NOMO-1 treated with dmso at 0.1 percent for 144 hours (cell line): ENCODE measurements around the gene BOC.

Source experiments
- DNase-seq: peaks from one replicate; lab custom pipeline; 2025; ENCODE audit not compliant: unreplicated experiment; lab: John Stamatoyannopoulos, UW

Gene BOC

DNA sequence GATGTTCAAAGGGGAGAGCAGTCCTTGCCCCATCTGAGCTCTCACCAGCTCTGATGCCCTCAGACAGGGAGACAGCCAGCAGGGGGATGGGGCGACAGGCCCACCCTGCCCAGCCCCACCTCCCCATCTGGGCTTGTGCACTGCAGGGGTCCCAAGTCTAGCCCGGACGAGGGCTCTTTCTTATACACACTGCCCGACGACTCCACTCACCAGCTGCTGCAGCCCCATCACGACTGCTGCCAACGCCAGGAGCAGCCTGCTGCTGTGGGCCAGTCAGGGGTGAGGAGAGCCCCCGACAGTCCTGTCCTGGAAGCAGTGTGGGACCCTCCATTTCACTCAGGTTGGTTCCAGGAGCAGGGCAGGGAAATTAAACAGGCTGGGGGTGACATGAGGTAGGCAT, 73.9 kb downstream of the BOC start:
- no peak for DNase-seq

DNA sequence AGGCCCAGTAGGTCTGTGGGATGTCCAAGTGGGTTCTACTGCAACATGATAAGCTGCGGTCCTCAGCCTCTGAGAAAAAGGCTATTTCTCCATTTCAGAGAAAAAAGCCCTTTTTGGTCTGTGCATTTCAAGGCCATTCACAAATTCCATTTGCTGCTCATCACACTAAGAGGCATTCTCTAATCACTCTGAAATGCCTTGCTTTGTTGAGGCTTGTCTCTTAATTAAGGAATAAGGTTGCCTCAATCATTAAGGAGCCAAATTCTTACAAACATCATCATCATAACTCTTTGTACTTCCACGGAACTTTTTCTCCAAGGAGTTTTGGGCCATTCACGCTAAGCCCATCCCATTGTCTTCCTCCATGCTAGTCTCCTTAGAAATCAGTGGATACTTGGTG, 74.4 kb downstream of the BOC start:
- no peak for DNase-seq

DNA sequence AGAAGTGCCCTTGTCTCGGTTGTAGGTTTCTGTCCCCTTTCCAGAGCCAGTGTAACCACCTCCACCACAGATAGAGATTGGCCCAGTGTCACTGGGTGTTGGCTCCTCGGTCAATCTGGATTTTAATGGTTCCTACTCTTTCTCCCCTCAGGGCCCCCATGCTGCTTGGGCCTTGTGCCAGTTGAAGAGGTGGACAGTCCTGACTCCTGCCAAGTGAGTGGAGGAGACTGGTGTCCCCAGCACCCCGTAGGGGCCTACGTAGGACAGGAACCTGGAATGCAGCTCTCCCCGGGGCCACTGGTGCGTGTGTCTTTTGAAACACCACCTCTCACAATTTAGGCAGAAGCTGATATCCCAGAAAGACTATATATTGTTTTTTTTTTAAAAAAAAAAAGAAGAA, 75.2 kb downstream of the BOC start:
- no peak for DNase-seq

DNA sequence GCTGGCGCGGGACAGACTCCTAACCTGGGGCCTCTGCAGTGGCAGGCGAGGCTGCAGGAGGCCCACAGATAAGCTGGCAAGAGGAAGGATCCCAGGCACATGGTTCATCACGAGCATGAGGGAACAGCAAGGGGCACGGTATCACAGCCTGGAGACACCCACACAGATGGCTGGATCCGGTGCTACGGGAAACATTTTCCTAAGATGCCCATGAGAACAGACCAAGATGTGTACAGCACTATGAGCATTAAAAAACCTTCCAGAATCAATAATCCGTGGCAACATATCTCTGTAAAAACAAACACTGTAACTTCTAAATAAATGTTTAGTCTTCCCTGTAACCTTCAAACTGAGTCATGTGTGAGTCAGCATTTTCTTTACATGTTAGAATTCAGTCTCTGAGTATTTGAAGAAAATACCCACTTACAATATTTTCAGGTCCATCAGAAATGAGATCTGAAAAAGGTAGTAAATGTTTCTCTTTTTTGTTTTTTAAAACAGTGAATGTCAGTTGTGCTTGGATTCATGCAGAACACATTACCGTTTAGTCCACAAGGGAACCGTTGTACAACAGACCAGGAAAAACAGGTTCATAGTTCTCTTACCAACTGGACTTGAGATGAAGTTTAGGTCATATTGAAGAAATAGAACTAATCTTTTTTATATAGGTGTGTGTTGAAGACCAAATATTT, 75.9 kb downstream of the BOC start:
- DNase-seq: no peak

DNA sequence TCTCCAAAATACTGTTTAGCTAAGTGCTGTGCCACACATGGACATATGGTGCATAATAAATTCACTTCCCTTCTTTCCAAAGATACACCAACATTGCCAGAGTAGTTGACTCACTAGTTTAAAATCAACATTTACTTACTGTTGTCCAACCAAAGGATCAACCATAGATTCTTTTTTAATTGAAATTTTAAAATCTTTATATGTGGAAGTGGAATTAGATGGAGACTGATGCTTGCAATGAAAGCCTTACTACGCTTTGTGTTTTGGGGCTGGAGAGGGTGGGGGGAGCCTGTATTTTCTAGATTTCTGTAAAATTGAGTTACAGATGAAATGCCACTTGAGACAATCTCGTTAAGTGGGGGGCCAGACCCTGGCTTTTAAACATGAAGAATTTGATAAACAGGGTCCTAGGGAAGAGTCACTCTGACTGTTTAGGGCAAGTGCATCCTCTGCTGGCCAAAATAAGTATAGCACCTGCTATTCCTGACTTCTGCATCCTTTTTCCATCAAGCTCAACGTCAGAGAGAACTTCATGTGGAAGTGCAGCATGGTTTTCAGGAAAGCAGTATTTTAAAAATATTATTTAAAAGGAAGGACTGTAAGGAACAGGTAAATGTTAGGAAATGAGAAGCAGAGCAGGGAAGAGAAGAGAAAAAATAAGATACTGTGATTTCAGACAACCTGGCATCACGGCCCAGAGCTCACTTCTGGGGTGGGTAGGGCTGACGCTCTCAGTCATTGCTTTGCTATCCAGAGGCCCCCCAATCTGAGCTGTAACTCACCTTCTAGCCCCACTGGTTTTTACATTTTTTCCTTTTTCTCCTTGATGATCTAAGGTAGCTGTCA, 76.7 kb downstream of the BOC start:
- DNase-seq: peak; percentile 3

DNA sequence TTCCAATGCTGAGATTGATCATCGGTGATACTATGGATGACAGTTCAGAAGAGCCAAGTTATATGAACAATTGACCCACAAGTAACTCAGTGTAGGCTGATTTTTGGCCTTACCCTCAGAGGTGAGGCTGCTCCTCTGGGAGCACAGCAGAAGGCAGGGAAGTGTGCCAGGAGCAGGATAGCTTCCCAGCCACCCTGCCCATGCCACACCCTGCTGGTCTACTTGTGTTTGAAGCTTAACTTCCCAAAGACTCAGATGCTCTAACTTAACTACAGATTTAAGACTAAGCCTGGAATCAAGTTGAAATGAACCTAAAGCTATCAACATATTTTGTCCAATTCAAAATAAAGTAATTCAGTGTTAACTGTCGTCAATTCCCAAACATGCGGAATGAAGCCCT, 77.5 kb downstream of the BOC start:
- no peak for DNase-seq

DNA sequence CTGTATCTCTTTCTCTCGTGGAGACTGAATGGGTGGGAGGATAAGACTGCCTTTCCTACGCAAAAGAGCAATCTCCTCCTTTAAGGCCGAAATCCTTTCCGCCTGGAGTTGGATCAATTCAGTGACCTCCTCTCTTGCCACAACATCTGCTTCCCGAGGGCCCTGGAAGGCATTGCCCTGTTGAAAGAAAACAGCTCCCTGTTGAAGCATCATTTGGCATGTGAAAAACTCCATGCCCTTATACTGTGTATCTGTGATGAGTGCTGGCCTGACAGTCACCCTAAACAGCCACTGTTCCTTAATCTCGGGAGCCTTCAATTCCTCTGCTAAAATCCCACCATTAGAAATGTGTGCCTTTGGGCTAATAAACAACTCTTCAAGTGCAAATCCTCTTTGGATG, 80.2 kb downstream of the BOC start:
- no peak for DNase-seq

DNA sequence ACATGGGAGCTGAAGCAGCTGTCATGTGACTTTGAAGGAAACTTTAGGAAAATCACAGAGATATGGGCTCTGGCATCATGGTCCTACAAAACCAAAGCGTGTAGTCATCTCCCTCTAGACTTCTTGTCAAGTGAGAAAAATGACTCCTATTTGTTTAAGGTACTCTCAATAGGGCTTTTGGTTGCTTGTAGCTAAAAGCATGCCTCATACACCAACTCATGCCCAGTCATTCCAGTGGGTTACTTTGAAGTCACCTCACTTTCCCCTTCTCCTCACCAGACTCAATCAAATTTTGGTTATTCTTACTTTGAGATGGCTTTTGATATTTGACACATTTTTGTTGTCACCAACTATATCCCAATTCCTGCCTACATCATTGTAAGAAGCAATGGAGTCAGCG, 81.6 kb downstream of the BOC start:
- no peak for DNase-seq

DNA sequence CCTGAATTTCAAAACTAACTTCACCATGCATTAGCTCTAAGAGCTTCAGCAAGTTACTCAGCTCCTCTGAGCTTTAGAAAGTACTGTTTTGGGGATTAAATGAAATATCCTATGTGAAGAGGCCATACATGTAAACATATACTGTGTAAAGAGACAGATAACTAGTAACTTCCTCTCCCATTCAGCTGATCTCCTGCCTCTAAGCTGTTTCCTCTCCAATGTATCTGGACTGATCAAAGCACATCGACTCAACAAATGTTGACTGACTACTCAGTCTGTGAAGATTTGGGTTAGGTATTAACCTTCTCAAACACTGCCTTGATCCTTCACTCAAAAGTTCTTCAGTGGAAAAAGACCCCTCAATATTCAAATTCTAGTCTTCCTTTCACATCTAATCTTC, 82.0 kb downstream of the BOC start:
- no peak for DNase-seq

DNA sequence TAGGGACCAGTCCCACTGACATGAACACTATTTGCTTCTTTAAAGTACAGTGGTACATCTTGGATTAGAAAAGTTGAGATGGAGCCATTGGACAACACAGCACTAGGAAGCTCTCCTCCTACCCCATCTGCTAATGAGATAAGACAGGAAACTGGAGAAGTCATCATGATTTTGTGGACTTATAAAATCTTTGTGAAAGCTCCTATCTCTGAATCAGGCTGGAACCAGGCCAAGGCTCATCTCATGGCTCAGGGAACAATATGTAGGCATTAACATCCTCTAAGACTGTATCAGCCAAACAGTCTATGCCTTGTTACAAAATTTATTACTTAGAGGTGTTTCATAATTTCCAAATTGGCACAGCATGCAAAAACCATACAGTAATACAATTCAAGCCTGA, 84.1 kb downstream of the BOC start:
- DNase-seq: no peak

DNA sequence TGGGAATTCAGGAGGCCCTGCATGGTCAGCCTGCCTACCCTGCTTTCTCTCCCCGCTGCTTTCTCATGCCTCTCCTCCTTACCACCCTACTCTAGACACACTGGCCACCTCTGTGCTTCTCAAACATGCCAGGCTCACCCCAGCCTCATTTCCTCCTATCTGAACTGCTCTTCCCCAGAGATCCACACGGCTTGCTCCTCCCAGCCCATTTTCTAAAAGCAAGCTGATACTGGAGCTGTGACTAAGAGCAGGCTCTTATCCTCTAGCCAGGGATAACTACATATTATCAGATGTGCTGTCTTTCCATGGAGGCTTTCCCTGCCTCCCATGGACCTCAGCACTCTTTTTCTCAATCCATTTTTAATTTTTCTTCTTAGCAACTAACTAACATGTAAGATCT, 85.9 kb downstream of the BOC start:
- no peak for DNase-seq

DNA sequence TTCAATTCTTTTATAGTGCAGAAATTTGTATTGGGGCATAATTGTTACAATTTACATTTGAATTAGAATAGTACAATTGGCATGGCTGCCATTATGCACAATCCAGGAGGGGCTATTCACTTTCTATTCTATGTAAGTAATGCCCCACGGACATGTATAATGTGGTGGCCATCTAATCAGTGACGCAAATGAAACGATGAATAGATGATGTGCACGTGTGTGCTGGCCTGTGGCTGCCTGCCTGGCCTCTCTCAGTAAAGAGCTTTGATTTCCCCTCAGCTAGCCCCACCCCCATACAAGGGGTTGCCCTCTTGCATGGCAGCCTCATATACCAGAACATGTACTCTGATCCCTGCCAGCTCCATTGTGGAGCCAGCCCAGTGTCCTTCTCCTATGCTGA, 86.5 kb downstream of the BOC start:
- DNase-seq: no peak

DNA sequence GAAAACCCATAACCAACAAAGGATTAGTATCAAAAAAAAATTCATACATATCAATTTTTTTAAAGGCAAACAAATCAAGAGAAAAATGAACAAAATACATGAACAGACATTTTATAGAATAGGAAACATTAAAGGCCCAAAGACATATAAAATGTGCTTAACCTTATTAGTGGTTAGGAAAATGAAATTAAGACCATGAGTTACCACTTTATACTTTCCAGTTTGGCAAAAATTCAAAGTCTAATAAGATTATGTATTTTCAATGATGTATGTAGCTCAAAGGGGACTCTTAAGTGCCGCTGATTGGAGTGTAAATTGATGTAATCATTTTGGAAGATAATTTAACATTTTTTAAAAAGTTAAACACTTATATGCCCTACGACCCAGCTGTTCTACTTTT, 89.2 kb downstream of the BOC start:
- DNase-seq: no peak

DNA sequence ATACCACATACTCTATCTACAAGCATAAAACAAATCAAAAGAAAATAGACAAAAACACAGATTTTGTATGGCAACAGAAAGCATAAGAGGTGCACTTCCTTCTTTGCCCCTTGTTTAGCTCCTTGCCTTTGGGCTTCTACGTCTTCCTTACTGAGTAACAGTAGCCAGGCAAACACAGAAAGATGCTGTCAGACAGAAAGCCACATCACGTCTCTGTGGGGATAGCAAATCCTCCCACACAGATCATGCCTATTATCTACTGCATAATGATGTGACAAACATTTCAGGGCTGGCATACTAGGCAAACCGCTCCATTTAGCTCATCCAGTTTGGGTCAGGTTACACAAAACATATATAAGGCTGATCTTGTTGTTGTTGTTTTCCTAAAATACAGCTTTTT, 92.7 kb downstream of the BOC start:
- DNase-seq: no peak

DNA sequence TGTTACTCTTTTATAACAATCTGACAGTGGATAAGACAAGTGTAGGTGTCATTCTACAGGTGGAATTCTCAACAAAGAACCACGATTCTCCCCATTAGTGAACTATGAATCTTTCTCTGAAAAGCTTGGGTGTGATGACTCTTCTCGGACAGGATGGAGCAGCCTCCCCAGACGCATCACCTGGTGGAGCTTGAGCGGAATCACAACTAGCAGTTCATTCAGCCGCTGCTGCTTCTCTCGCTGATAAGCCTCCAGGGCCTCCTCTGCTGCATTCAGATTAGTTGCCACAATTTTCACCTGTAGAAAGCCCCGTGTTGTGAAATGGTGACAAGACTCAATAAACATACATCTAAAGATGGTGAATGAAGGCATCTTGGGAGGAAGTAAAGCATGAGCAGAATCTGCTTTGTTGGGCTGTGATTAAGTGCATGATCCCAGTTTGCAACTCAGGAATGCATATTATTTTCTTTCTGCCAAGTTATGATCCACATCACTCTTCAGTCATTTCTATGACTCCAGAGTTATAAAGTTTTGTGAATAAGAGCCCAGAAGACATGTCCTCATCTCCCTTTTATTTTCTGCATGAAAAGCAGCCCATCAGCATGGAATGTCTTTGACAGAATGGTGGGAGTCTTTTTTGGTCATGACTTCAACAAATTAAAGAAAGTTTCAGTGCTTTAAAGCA, 93.6 kb downstream of the BOC start:
- no peak for DNase-seq

DNA sequence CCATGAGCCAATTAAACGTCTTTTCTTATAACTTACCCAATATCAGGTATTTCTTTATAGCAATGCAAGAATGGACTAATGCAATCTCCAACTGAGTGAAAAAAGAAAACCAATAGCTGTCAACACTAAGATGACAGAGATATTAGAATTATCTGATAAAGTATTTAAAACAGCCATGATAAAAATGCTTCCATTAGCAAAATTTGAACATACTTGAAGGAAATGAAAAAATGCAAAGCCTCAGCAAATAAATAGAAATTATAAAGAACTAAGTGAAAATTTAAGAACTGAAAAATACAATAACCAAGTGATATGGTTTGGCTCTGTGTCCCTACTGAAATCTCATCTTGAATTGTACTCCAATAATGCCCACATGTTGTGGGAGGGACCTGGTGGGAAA, 99.6 kb downstream of the BOC start:
- no peak for DNase-seq

DNA sequence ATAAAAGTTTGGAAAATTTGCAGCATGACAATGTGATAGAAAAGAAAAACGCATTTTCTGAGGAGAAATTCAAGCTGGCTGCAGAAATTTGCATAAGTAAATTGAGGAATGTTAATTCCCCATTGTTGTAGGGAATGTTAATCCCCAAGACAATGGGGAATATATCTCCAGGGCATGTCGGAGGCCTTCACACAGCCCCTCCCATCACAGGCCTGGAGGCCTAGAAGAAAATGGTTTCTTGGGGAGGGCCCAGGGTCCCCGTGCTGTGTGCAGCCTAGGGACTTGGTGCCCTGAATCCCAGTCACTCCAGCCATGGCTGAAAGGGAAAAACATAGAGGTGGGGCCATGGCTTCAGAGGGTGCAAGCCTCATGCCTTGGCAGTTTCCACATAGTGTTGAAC, 101.1 kb downstream of the BOC start:
- no peak for DNase-seq

DNA sequence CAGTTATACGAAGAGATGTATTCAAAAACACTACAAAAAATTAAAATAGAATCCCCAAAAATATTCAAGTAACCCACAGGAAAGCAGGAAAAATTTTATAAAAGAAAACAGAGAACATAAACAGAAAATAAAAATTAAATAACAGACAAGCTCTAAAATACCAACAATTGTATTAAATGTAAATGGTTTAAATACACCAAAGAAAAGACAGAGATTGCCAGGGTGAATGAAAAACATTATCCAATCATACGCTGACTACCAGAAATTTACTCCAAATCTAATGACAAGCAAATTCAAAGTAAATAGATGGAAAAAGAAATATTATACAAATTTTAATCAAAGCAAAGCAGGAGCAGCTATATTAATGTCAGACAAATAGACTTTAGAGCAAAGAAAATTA, 103.6 kb downstream of the BOC start:
- no peak for DNase-seq

DNA sequence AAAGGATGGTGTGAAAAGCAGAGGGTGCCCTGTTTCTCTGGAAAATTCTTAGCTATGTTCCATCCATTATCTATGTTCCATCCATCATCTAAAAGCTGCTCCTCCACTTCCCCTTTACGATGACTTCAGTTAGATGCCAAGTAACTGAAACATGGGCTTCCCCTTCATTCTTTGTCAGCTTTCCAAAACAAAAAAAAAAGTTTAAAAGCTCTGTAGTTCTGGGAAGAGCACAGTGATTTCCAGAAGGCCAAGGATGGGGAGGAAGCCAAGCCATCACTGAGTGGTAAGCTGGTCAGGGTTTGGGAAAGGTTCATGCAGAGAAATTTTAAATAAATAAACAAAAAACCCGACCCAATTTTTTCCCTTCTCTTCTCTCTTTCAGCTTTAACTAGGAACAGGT, 118.4 kb downstream of the BOC start:
- no peak for DNase-seq

DNA sequence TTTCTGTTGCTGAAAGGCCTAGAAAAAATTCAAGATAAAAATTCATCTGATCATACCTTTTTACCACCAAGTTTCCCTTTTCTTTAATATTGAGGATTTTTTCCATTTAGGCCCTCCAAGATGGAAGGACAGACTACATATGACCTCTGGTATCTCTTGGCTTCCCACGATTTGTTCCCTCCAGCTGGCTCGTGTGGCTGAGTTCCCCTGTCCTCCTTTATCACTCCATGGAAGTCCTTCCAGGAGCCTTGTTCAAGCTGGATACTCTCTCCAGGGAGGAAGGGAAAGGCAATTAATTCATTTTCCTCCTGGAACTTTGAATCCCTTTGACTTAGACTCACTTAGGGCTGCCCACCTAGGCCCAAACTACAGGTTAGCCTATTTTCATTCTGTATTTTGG, 119.4 kb downstream of the BOC start:
- no peak for DNase-seq

DNA sequence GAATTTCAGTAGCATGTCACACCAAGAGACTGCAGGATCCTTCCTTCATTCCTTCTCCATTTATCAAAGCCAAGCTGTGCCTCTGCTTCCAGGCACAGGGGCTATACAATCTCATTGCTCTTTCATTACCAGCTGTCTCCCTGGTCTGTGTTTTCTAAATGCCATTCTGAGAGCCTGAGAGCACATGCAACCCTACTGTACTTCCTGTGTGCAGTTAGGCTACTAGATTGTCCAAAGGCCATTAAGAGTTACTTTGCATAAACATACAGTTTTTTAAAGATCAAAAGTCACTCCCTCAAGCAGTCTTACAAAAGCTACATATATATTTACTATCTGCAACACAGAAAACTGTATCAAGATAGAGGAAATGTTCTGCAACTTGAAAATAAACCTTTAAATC, 119.8 kb downstream of the BOC start:
- no peak for DNase-seq
